ENCODE data around the gene FAM78A.

The FAM78A gene

DNA sequence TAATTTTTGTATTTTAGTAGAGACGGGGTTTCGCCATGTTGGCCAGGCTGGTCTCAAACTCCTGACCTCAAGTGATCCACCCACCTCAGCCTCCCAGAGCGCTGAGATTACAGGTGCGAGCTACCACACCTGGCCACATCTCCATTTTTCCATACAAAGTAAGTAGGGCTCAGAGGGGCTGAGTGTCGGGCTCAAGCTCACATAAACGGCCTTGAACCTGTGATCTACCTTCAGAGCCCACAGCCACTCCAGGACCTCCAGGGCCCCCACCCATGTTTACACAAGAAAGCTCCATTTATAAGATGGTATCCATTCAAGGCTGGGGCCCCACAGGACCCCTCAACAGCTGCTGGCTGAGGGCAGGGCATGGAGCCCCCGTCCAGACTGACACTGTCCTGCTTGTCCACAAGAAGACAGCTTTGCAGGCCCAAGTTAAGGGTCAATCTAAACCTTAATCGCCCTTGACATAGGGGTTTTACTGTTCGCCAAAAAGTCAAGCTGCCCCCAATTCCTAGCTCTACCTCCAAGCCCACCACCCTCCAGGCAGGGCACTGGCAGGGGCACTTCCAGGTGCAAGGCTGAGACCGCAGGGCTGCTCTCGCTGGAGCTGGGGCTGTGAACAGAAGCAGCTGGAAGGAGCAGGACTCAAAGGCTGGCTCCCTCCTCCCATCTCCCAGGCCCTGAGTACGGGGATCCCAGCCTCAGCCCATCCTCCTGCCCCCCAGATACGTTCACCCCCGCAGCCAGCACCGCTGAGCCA is 18.9 kb downstream of the FAM78A start:
- no peak for ATAC-seq
- TF ChIP-seq BACH2 (CRISPR knock-in tag; IDR thresholded peaks at IDR 0.05; ENCODE audit: borderline replicate concordance) (no peak), ARNTL (CRISPR knock-in tag; IDR thresholded peaks at IDR 0.05; ENCODE audit: borderline replicate concordance, low read depth) (no peak), ZC3H10 (CRISPR knock-in tag; IDR thresholded peaks at IDR 0.05) (no peak), PATZ1 (CRISPR knock-in tag; IDR thresholded peaks at IDR 0.05; ENCODE audit: borderline replicate concordance) (no peak), SNAI2 (CRISPR knock-in tag; IDR thresholded peaks at IDR 0.05) (no peak), ZNF8 (CRISPR knock-in tag; IDR thresholded peaks at IDR 0.05) (no peak), ZFP3 (CRISPR knock-in tag; IDR thresholded peaks at IDR 0.05) (no peak), PPARA (CRISPR knock-in tag; IDR thresholded peaks at IDR 0.05; ENCODE audit: borderline replicate concordance) (no peak), ZFP30 (CRISPR knock-in tag; IDR thresholded peaks at IDR 0.05) (no peak), TCF4 (CRISPR knock-in tag; IDR thresholded peaks at IDR 0.05; ENCODE audit: borderline replicate concordance) (no peak), ZNF565 (CRISPR knock-in tag; conservative IDR thresholded peaks at IDR 0.05; ENCODE audit: low read depth) (no peak), CSDC2 (CRISPR knock-in tag; IDR thresholded peaks at IDR 0.05) (no peak), TOX (CRISPR knock-in tag; IDR thresholded peaks at IDR 0.05; ENCODE audit: borderline replicate concordance) (no peak), ISL1 (CRISPR knock-in tag; IDR thresholded peaks at IDR 0.05) (no peak), RARB (CRISPR knock-in tag; IDR thresholded peaks at IDR 0.05) (no peak)
- TF ChIP-seq, protein P1, sequence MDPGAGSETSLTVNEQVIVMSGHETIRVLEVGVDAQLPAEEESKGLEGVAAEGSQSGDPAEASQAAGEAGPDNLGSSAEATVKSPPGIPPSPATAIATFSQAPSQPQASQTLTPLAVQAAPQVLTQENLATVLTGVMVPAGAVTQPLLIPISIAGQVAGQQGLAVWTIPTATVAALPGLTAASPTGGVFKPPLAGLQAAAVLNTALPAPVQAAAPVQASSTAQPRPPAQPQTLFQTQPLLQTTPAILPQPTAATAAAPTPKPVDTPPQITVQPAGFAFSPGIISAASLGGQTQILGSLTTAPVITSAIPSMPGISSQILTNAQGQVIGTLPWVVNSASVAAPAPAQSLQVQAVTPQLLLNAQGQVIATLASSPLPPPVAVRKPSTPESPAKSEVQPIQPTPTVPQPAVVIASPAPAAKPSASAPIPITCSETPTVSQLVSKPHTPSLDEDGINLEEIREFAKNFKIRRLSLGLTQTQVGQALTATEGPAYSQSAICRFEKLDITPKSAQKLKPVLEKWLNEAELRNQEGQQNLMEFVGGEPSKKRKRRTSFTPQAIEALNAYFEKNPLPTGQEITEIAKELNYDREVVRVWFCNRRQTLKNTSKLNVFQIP (CRISPR knock-in tag; IDR thresholded peaks at IDR 0.05; ENCODE audit: borderline replicate concordance, low read depth) = no peak
- TF ChIP-seq, protein P2, sequence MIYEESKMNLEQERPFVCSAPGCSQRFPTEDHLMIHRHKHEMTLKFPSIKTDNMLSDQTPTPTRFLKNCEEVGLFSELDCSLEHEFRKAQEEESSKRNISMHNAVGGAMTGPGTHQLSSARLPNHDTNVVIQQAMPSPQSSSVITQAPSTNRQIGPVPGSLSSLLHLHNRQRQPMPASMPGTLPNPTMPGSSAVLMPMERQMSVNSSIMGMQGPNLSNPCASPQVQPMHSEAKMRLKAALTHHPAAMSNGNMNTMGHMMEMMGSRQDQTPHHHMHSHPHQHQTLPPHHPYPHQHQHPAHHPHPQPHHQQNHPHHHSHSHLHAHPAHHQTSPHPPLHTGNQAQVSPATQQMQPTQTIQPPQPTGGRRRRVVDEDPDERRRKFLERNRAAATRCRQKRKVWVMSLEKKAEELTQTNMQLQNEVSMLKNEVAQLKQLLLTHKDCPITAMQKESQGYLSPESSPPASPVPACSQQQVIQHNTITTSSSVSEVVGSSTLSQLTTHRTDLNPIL (CRISPR knock-in tag; IDR thresholded peaks at IDR 0.05; ENCODE audit: low read depth) = no peak

GRCh38 chr9:131255676-131256197 is 20.6 kb downstream of the FAM78A start:
- no peak for TF ChIP-seq TCF4 (CRISPR knock-in tag; IDR thresholded peaks at IDR 0.05; ENCODE audit: borderline replicate concordance)
- peak; percentile 12; the same call in 2 of the 3 replicates for ATAC-seq

- no peak for ATAC-seq
- TF ChIP-seq SNAI2 (CRISPR knock-in tag; IDR thresholded peaks at IDR 0.05) (no peak), ARNTL (CRISPR knock-in tag; IDR thresholded peaks at IDR 0.05; ENCODE audit: borderline replicate concordance, low read depth) (no peak), ZFP30 (CRISPR knock-in tag; IDR thresholded peaks at IDR 0.05) (no peak), TOX (CRISPR knock-in tag; IDR thresholded peaks at IDR 0.05; ENCODE audit: borderline replicate concordance) (no peak), TCF4 (CRISPR knock-in tag; IDR thresholded peaks at IDR 0.05; ENCODE audit: borderline replicate concordance) (no peak), TSHZ2 (CRISPR knock-in tag; IDR thresholded peaks at IDR 0.05) (no peak), ESRRG (CRISPR knock-in tag; IDR thresholded peaks at IDR 0.05) (no peak), CSRNP3 (CRISPR knock-in tag; IDR thresholded peaks at IDR 0.05) (no peak), ZNF70 (CRISPR knock-in tag; IDR thresholded peaks at IDR 0.05) (no peak), PPARA (CRISPR knock-in tag; IDR thresholded peaks at IDR 0.05; ENCODE audit: borderline replicate concordance) (no peak), BACH2 (CRISPR knock-in tag; IDR thresholded peaks at IDR 0.05; ENCODE audit: borderline replicate concordance) (no peak), CSDC2 (CRISPR knock-in tag; IDR thresholded peaks at IDR 0.05) (no peak), RARB (CRISPR knock-in tag; IDR thresholded peaks at IDR 0.05) (no peak)
- TF ChIP-seq, protein P2 (CRISPR knock-in tag; IDR thresholded peaks at IDR 0.05; ENCODE audit: low read depth) = no peak
Measured at GRCh38 chr9:131254626-131255025, 21.7 kb downstream of the FAM78A start.

Measured in SK-N-SH treated with all-trans-retinoic acid at 6 μM for 48 hours (cell line).